GM21381 (cell line): ENCODE measurements around the gene ANKH.

Experiments
- ATAC-seq: cut with Tn5 transposase; IDR thresholded peaks from one replicate; pipeline ENCODE4 v1.9.1; 2021; ENCODE audit warnings: mild to moderate bottlenecking, moderate library complexity; ENCODE audit not compliant: unreplicated experiment

ANKH gene

DNA sequence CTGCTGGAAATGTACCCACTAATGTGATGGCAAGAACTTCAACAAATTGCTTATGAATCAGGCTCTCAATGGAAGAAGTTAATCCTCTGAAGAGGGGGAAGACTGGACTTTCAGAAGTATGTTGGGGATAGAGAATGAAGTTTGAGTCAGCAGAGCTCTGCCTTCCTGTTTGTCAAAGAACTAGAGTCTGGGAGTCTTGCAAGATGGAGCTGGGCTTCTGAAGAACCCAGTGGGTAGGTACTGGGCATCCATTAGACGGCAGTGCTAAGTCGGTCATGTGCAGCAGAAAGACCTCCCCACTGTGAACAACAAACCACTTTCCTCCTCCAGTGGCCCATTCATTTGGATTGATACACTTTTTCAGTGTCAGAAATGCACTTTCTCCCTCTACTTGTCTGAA lies 172.4 kb downstream of the ANKH start:
- ATAC-seq, result no peak

DNA sequence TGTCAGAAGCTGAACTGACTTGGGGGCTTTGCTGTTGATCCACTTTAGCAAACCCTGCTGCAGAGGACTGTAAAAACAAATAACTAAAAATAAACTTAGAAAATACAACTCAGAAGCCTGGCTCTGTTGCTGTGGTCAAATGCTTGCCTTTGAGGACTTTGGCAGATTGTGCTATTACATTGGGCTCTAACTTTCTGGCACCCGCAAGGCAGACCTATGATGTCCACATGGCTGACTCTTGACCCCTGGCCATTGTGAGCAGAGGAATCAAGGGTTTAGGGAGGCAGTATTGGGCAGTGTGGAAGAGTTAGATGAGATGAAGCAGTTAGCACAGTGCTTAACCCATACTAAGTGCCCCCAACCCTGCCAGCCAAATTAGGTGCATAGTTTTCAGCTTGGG lies 173.1 kb downstream of the ANKH start:
- no peak for ATAC-seq

DNA sequence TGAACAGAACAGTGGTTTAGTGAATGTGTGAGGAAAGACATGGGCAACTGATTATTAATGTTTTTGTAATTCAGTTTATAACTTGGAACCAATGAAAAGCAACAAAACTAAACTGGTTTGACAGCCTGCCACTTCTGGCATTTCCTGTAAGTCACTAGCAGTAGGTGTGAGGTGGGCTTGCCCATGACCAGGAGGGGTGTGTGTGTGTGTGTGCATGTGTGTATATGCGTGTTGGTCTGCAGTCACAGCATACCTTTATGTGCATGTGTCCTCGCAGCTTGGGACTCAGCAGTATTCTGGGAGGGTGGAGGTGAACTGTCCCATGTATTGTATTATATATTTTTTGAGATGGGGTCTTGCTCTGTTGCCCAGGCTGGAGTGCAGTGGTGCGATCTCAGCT lies 174.7 kb downstream of the ANKH start:
- no peak for ATAC-seq

DNA sequence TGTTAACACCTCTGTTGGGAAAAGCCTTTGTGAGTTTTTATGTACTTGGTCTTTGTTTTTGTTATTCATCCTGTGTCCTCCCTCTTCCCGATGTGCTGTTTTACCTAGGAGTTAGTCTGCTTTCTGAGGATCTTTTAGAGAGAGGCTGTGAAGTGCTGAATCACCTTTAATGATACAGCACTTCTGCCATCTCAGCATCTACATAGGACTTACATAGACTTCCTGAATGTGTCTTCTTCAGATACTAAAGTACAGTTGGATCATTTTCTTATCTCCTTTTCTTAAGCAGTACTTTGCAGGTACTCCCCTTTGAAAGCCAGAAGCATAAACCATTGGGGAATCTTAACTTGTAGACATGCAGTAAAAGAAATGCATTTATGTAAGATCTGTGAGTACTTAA lies 175.5 kb downstream of the ANKH start:
- ATAC-seq, result no peak

DNA sequence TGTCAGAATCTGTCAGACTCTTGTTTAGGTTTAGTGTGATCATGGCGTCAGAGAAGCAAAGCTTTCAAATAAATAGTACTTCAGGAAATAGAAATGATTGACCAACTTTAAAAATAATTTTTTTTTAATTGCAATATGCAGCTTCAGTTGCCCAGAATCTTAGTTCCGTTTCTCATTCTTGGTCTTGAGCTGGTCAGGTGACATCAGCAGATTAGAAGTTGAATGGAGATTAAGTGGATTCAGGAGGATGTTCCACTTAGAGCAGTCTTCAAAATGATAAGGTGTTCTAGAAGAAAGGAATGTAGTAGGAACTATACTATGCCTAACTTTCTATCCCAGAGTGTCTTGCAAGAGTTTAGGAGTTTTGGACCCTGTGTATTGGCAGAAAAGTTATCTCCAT lies 176.4 kb downstream of the ANKH start:
- ATAC-seq, result no peak

DNA sequence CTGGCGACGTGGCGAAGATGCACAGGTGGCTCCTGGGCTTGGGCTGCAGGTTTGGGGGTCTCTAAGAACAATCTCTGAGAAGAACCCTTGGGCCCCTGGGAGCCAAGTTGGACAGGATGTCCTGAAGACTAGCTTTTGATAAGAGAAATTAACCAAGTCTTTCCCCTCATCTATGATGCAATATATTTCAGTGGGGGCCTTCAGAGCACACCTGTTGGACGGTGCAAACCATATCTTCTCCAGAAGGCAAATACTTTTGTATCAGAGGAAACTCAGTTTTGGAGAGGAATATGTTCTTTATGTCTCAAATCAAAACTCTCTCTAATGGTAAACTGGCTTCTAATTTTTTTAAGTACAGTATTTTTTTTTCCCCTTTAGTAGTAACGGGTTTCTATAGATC lies 178.5 kb downstream of the ANKH start:
- no peak for ATAC-seq

DNA sequence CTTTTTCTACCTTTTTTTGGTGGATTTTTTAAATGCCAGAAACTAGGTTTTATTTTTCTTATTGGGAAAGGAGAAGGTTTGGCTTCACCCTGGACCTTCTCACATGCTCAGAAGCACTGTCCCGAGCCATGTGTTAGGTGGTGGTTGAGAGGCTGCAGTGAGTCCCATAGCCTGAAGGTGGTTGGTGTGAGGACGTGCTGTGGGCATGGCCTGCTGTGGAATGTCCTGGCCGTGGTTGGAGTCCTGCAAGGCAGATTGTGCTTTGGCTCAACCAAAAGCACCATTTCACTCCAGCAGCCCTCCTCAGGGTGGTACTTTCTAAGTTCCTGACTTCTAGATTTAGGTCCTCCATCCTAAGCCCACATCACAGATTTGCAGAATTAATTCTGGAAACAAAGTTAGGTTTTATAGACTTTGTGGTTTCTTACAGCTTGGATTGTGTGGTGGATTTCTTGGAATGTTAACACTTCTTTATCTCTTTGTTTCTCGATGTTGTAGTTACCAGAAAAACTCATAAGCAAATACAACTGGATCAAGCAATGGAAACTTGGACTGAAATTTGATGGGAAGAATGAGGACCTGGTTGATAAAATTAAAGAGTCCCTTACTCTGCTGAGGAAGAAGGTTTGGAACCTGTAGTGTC lies 184.4 kb downstream of the ANKH start:
- ATAC-seq, result no peak

DNA sequence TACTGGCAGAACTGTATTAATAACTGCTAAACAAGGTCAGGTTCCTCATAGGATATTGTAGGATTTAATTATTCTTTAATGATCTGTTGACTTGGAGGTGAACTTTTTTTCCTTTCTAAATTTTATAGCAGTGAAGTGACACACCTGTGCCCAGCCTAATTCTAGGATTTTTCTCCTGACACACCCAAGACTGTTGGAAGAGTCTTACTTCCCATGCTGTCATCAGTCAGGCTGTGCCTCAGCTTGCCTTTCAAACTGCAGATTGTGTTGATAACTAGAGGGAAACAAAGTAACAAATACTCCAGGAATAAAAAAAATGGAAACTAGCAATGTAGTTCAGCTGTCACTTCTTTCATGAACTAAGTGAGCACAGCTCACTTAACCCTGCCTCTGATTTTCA lies 185.1 kb downstream of the ANKH start:
- no peak for ATAC-seq

DNA sequence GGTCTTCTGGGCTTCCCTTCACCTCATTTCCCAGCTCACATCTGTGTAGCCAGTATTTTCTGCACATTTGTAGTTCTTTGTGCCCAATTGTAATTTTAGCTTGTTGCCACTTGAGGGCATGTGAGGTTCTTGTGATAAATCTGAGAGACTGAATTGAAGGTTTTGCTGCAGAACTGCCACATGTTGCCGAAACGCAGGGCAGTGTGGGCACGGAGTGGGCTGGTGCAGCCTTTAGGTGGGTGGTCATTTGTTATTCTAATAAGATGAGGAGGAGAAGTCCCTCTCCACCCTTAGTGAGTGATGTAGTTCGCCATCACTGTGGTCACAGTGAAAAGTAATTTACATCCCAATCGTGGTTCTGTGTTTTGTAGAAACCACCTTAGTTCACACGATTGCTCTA lies 185.8 kb downstream of the ANKH start:
- peak; percentile 93 for ATAC-seq

DNA sequence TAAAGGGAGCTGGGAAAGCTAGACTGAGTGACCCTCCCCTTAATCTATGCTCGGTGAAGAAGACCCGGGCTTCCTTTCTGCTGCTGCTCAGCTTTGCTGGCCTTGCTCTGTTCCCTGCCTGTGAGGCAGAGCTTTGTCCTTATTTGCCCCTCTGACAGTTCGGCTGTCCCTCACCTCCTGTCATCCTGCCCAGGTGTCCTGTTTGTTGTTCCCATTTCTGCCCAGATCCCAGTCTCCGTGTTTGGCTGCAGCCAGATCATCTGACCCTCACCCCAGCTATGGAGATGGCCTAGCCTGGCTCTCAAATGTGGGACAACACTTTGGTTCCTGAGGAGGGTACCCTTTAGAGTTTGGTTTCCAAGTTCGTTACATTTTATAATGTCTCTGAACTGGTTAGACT lies 186.8 kb downstream of the ANKH start:
- no peak for ATAC-seq

DNA sequence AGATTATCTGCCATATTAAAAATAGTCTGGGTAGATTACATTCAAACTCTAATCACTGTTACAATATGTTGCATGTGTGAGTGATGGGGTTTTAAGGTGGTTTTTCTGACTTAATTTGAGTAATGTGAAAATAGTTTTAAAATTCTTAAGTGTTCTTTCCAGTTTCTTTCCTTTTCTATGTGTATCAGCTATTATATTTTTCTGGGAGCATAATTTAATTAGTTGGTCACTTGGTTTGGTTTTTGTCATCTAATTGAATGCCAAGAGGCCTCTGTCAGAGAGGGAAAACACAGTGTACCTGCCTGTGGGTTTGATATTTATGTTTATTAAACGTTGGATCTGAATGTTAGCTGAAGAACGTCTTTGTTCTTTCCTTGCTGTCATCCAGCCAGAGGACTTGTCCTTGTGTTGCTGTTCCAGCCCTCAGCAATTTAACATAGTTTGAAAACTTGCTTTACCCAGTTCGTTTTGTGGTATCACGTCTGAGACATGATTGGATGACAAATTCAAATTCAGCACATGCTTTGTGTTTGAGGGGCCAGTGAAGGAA lies 187.6 kb downstream of the ANKH start:
- no peak for ATAC-seq

DNA sequence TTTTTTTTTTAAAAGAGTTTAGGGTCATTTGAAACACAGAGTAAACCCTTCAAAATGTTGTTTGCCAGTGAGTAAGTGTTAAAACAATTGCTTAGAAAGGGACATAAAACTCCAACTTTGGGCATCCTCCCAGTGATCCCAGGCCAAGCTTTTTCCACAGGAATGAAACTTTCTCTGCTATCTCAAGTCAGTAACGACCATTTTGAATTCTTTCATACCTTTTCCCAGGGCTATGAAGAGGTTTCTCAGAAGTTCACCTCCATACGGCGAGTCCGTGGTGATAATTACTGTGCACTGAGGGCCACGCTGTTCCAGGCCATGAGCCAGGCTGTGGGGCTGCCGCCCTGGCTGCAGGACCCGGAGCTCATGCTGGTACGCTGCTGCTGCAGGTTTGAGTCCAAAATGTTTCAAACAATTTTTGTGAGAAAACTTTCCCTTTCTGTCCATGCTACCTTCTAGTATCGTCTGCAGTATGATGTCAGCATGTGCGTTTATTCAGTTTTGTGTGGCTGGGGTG lies 190.3 kb downstream of the ANKH start:
- ATAC-seq, result no peak

DNA sequence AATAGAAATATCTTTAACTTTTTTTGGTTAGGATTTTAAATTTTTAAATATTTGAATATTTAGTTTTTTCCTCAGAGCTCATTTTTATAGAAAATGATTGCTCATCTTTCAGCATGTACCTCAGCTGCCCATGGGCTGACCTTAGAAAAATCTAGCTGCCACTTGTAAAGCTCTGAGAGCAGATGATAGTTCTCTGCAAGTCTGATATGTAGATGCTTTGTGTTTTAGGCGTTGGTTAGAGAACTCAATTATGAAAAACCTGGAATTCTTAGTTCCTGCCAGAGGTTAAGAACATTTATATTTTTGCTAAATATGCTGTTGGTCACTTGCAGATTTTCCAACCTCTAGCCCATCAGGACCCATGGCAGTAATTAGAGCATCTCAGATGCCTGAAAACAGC lies 192.0 kb downstream of the ANKH start:
- ATAC-seq, result no peak

DNA sequence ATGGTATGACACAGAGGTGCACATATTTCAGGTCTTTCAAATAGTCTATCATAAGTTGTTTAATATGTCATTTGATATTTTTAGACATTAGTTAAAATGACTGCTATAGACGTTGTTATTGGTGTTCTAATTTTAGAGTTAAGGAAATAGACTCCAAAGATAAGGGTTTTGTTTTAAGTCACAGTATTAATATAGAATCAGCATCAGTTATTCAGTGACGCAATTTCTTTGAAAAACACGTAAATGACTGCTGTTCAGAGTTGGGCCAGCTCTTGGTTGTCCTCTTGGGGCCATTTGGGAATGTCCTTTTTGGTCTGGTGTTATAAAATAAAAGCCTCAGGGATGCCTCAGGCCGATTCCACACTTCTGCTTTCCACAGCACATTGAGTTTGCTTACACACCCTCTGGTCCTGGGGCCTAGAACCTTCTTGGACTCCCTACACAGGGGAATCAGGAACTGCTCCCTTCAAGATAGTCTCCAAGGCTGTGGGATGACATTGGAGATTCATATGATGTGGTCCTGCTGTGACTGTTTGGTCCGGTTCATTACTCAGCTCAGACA lies 192.7 kb downstream of the ANKH start:
- no peak for ATAC-seq

DNA sequence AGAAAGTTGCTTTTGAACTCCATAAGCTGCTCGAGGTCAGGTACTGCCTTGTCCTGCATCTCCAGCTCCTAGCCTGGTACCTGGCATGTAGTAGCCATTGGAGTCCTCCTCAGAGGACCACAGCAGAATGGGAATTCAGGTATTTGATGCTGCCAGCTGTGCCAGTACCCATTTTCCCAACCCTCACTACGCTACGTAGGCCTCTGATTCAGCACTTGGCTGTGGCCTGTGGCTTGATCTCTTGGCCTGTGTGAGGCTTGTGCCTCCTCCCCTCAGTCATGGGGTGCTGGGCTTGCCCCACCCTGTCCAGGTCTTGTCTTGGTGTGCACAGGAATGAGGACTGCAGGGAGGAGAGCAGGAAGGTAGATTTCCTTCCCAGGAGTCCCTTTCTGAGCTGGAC lies 195.3 kb downstream of the ANKH start:
- ATAC-seq, result peak; percentile 46

DNA sequence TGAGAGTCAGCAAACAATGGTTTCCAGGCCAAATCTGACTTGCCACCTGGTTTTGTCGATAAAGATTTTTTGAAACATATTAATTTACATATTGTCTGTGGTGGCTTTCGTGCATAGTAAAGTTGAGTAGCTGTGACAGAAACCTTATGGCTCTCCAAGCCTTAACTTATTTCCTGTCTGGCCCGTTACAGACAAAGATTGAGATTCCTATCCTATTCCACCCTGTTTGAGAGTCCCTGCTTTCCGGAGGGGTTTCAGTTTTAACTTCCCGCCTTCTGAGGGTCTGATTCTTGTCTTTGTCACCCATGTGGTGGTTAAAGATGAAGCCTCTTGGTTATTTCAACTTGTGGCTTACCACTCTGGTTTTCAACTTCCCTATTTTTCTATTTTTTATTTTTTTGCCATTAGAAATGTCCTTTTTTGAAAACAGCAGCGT lies 195.7 kb downstream of the ANKH start:
- peak; percentile 47 for ATAC-seq

DNA sequence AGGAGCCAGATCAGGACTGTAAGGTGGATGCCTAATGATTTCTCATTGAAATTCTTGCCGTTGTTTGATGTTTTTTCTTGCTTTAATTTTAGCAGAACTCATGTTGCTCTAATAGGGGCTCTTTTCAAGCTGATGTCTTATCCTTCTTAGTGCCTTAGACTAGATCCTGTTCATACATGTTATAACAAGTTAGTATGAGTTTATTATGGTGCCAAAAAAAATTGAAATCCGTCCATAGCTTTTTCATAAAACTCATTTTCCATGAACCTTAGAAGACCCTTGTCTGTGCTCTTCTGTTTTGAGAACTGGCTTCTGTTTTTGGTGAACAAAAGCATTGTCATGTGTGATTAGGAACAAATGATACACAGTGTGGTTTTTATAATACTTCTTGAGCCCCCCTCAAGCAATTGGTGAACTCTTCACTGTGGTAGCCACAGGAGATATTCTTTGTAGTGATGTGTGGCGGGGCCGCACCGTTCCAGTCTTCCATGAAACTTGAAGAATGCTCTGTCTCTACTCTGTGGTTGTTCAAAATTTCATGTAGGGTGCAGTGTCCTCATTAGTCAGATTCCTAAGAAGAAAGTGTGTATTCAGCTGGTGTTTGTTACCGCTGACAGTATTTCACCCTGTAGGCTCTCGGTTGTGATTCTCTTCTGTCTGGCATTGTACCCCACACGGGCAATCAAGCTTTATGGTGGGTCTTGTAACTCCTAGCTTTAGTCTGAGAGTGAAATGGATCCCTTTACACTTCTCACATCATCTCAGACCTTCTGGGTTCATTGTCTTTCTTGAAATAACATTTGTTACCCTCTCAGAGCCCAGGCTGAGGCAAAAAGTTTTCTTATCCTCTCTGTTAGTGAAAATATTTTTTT lies 196.4 kb downstream of the ANKH start:
- no peak for ATAC-seq

DNA sequence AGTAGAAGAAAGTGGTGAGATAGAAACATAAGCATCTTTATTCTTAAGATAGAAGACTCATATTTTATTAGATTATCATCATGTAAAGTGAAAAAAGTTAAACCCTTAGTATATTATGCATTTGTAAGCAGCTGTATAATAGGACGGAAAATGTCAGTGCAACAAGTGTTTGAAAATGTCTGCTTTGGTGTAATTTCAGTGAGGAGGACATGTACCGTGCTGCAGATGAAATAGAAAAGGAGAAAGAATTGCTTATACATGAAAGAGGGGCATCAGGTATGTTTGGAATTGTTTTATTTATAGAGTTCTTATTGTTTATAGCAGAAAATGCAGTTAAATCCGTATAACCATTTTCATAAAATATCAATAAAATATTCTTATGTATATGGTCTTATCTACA lies 198.1 kb downstream of the ANKH start:
- no peak for ATAC-seq

DNA sequence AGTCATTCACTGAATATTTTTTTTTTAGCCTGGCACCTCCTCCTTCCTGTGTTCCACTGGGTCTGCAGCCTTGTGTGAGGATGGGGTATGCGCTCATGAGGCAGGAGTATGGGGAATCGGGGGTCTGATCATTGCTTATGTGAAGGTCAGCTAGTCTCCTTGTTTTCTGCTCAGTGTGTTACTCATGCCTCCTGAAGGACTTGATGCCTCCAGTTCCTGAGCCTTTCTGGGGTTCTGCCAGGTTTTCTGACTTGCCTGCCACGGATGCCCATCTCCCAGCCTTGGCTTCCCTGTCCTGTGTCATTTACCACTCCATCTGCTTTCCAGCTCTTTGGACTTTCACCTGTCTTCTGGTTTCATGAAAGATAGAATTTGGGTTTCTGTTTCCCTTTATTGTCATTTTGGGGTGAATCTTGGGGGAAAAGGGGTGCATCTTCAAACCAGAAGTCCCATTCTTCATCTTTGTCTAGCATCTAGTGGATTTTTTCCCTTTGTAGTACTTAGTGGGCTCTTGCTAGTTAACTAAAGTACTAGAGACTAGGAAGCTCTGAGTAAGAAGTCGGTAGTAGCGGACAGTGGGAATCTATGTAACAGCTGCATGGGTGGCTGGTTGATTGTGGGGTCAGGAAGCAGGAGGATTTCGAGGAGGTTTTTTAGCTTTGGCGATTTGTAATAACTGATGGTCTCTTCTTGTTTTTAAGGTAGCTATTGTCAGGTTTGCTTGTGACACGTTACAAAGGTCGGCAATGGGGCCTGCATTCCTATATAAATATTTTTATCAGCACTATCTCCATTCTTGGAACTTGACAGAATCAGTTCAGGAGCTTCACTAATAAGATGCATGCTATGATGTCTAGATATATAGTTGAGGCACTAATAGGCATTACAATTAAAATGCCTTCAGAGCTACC lies 198.8 kb downstream of the ANKH start:
- ATAC-seq, result no peak

DNA sequence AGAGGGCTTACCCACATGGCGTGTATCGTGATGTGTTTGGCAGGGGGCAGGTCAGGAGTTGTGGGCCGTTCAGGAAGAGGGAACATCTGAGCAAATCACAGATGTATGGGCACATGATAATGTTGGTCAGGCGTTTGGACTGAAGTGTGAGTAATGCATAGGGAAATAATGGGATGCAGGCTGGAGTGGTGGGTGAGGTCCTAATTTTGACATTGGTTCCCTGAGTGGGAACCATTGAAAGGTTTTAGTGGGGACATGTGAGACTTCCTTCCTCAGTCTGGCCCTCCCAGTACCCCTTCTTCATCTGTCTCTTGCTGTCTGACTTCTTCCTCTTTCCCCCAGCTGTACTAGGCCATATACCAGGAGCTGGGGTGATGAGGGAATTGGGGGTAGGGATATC lies 199.5 kb downstream of the ANKH start:
- no peak for ATAC-seq

DNA sequence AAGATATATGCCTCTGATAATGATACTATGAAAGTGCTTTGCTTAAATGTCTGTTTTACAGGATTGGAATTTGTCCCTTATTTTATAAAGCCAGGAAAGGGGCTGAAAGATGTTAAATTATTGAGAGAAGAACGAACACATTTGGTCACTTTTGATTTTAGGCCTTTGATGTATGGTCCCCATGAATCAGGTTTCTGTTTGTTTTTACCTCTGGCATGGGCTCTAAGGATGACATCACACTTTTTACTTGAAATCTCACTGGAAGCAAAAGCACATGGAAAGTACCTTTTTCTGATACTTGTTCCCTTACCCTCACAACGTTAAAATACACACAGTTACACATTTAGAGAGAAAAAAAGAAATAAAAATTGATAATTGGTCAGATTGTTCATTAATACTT lies 200.2 kb downstream of the ANKH start:
- no peak for ATAC-seq
